ENCODE measurements around the gene FGR.

DNA sequence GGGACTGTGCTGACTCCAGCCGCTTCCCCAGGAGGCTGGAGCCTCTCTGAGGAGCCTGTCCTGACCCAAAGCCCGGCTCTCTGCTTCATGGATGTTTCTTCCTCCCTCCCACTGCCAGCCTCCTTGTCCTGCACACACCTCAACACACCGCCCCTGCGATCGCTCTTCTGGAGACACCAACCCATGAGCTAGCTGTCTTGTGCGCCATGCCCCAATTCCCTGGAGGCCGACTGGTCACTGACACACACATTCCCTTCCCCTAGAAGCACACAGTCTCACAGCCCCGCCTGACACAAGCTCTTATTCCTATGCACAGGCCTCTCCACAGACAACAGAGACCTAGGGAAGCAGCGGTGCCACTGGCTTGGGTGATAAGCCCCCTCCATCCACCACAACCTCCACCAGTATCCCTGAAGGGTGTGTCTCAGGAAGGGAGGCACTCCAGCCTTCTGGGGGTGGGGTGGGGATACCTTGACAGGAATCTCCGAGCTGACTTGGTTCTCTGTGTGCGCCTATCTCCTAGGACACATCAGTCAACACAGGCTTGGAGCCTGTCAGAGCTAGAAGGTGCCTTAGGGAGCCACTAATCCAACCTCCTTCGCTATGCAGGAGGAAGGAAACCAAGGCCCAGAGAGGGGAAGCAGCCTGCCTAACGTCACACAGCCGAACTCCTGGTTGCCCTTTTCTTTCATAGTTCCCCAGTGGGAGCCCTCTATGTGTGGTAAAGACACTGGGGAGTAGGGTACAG is 62.1 kb downstream of the FGR start:
- no peak for TF ChIP-seq POLR2AphosphoS5 (IDR thresholded peaks at IDR 0.05; ENCODE audit: low read depth, low read length)
- TF ChIP-seq POU2F2 (IDR thresholded peaks at IDR 0.05; ENCODE audit: low read depth, low read length) = no peak
